Left ventricle myocardium inferior (tissue), 1 donor: Measurements from ENCODE around the gene SIVA1. TPM values are rescaled to one million over a fixed set of nuclear protein-coding genes. Genes with fewer than 3 reads are reported as not detected.

ENCODE experiments used
- total RNA-seq: library from RNA; stranded (reverse); fragmentation: NEBNext Ultra II Directional; extraction: Animal tissue kit (Norgen Biotek cat#: 25700); gene quantifications from one replicate; pipeline ENCODE4 v1.2.1, GENCODE V29; 2021
- donor health status: DM: no; HTN: yes; CAD: no; lungs with severe emphysema.

SIVA1 gene
- total RNA-seq, 1 donor from 2014 or later = 55.6 TPM

Other genes starting within 250 kb of the SIVA1 start
- 44.1 TPM for gene C14orf180, start 173.4 kb upstream of the SIVA1 start, total RNA-seq
- gene TMEM179, start 148.4 kb upstream of the SIVA1 start, total RNA-seq = 0.49 TPM
- 28.5 TPM for gene INF2, start 63.5 kb upstream of the SIVA1 start, total RNA-seq
- gene ADSS1, start 28.9 kb upstream of the SIVA1 start, total RNA-seq = 218 TPM
- 144 TPM for gene AKT1, start 42.6 kb downstream of the SIVA1 start, total RNA-seq
- gene ZBTB42, start 48.0 kb downstream of the SIVA1 start, total RNA-seq = 5.7 TPM
- 11.7 TPM for gene CEP170B, start 112.1 kb downstream of the SIVA1 start, total RNA-seq
- 0.44 TPM for gene PLD4, start 171.7 kb downstream of the SIVA1 start, total RNA-seq
- 2.5 TPM for gene AHNAK2, start 225.2 kb downstream of the SIVA1 start, total RNA-seq
- 2.4 TPM for gene CLBA1, start 232.6 kb downstream of the SIVA1 start, total RNA-seq